GM12878 (cell line): ENCODE data around the gene DNAJB11. TPM values are rescaled to one million over a fixed set of nuclear protein-coding genes. Genes with fewer than 3 reads are reported as not detected.
A peak's percentile ranks its signal among the peaks of the same experiment; 100 is the strongest.

Source experiments
- ATAC-seq: fragments of 200-7000 bp; cut with Tn5 transposase; 3 replicates; pipeline ENCODE4 v1.9.1; 2020; ENCODE audit warnings: mild to moderate bottlenecking, moderate library complexity
- BruUV-seq: library from RNA; stranded (reverse); fragments of 400-500 nt; replicated peaks from 2 replicates; lab custom pipeline; 2021; lab: Mats Ljungman, UMichigan
- CTCF ChIA-PET: fragments of 300-600 bp; sonication (Branson Sonifier 250); formaldehyde crosslinking; extraction: SDS; loops from one replicate; lab custom pipeline; 2021; ENCODE audit warnings: inconsistent platforms; lab: Yijun Ruan, JAX
- POLR2A ChIA-PET: fragments of 350-600 bp; formaldehyde crosslinking; extraction: SDS; loops from one replicate; lab custom pipeline; 2021; ENCODE audit warnings: inconsistent platforms; lab: Charles Lee
- RAD21 ChIA-PET: fragments of 300-600 bp; sonication (Branson Sonifier 250); formaldehyde crosslinking; loops from one replicate; lab custom pipeline; 2023; ENCODE audit warnings: antibody characterized with exemption; ENCODE audit not compliant: unreplicated experiment; lab: Charles Lee
- SMC1A ChIA-PET: fragments of 300-600 bp; sonication (Branson Sonifier 250); formaldehyde crosslinking; loops from one replicate; lab custom pipeline; 2023; ENCODE audit not compliant: unreplicated experiment, uncharacterized antibody; lab: Charles Lee
- DNase-seq: peaks from one replicate; pipeline ENCODE4 v3.0.0-alpha.2; 2011; ENCODE audit warnings: low read depth, low spot score
- FAIRE-seq: peaks from 3 replicates; lab custom pipeline; 2011; peaks lifted over from hg19 to GRCh38; lab: Jason Lieb, UNC
- H2AFZ ChIP-seq: 2 replicates; pipeline ENCODE4 v1.6.0; 2011; ENCODE audit warnings: low read depth, low read length, control low read depth; ENCODE audit not compliant: control insufficient read depth
- H3K27ac ChIP-seq: 2 replicates; pipeline ENCODE4 v1.5.1; 2011; ENCODE audit warnings: control low read depth; ENCODE audit not compliant: control insufficient read depth, insufficient read depth
- H3K27me3 ChIP-seq, 2 experiments: replicated peaks in 1 of 2; 2 replicates each; pipeline versions ENCODE4 v1.6.0 to v1.6.1; 2011; ENCODE audit warnings: low read length in 1 of 2; ENCODE audit not compliant: control insufficient read depth in 2 of 2, insufficient read depth in 2 of 2
- H3K36me3 ChIP-seq, 2 experiments: 2 replicates each; pipeline ENCODE4 v1.5.1; 2011; ENCODE audit warnings: low read length in 1 of 2; ENCODE audit not compliant: control insufficient read depth in 2 of 2, insufficient read depth in 2 of 2
- H3K4me1 ChIP-seq: 2 replicates; pipeline ENCODE4 v1.6.1; 2011; ENCODE audit warnings: mild to moderate bottlenecking, low read length, moderate library complexity, mixed read lengths; ENCODE audit not compliant: control insufficient read depth, insufficient read depth
- H3K4me2 ChIP-seq: 2 replicates; pipeline ENCODE4 v1.6.0; 2011; ENCODE audit warnings: control low read depth; ENCODE audit not compliant: control insufficient read depth, insufficient read depth
- H3K4me3 ChIP-seq: fragments of 200-600 bp; sonication (generic); 2 replicates; pipeline ENCODE4 v1.5.1; 2016
- H3K79me2 ChIP-seq: 2 replicates; pipeline ENCODE4 v1.6.0; 2011; ENCODE audit warnings: low read length; ENCODE audit not compliant: control insufficient read depth, insufficient read depth
- H3K9ac ChIP-seq: 2 replicates; pipeline ENCODE4 v1.8.0; 2011; ENCODE audit warnings: low read length, control low read depth, mixed read lengths; ENCODE audit not compliant: control insufficient read depth, insufficient read depth
- H3K9me3 ChIP-seq: replicated peaks from 3 replicates; pipeline ENCODE4 v1.5.1; 2011; ENCODE audit warnings: mild to moderate bottlenecking, low read length; ENCODE audit not compliant: control insufficient read depth, insufficient read depth
- H4K20me1 ChIP-seq: 2 replicates; pipeline ENCODE4 v1.6.0; 2011; ENCODE audit not compliant: control insufficient read depth, insufficient read depth
- CHD4 ChIP-seq: fragments of 200-600 bp; sonication (generic); IDR thresholded peaks from 2 replicates; pipeline ENCODE4 v1.6.1; 2016; ENCODE audit warnings: mild to moderate bottlenecking
- IRF4 ChIP-seq: IDR thresholded peaks from 2 replicates; pipeline ENCODE4 v1.6.1; 2011; ENCODE audit warnings: low read depth, low read length
- MLLT1 ChIP-seq: fragments of 450-650 bp; IDR thresholded peaks from 2 replicates; pipeline ENCODE4 v1.6.1; 2016; ENCODE audit warnings: mild to moderate bottlenecking
- NBN ChIP-seq: fragments of 450-650 bp; IDR thresholded peaks from 2 replicates; pipeline ENCODE4 v1.6.1; 2016
- NRF1 ChIP-seq: conservative IDR thresholded peaks from 2 replicates; pipeline ENCODE4 v1.6.1; 2011; ENCODE audit warnings: mild to moderate bottlenecking, low read depth, low read length, improper control_type of control experiment
- SP1 ChIP-seq: IDR thresholded peaks from one replicate; pipeline ENCODE4 v1.6.1; 2011; ENCODE audit warnings: low read depth, low read length
- STAT3 ChIP-seq: IDR thresholded peaks from 2 replicates; pipeline ENCODE4 v1.6.1; 2011; ENCODE audit warnings: low read depth, low read length, improper control_type of control experiment
- WGBS: methylation state at CpG from one replicate; pipeline ENCODE4 v1.1.6; 2016; ENCODE audit warnings: low lambda C conversion rate; ENCODE audit not compliant: insufficient replicate concordance, insufficient coverage; ENCODE audit errors: missing lambda C conversion rate; 5-methylcytosine and 5-hydroxymethylcytosine counted together
- in situ Hi-C: fragments of 300-500 bp; cut with MboI; formaldehyde crosslinking; loops from 9 replicates; pipeline ENCODE4 v1.14.3; 2018; ENCODE audit warnings: mixed read lengths
- intact Hi-C: fragments of 100-400 bp; cut with micrococcal nuclease; formaldehyde crosslinking; loops from one replicate; pipeline ENCODE4 v1.14.2; 2022; ENCODE audit not compliant: unreplicated experiment
- polyA plus RNA-seq, 11 experiments: library from polyadenylated mRNA; depleted of rRNA in 4 of 11; unstranded in 6 of 11; stranded (reverse) in 5 of 11; fragments of >200 nt; fragmentation: Nextera tagmentation in 4 of 11; fragmentation: Illumina TruSeq in 1 of 11; extraction: Ambion mirVana in 4 of 11; extraction: Trizol in 1 of 11; gene quantifications; 1 replicate in 1 of 11; 2 replicates in 10 of 11; pipeline versions ENCODE4 v1.2.1 to v1.2.3, GENCODE V29; 2011 to 2016; ENCODE audit warnings: inconsistent platforms in 2 of 11, missing spikeins in 2 of 11, low read depth in 1 of 11
- total RNA-seq, 4 experiments: library from RNA; depleted of rRNA in 3 of 4; stranded (reverse); fragments of >200 nt in 3 of 4; fragmentation: Illumina TruSeq in 1 of 4; extraction: Trizol in 1 of 4; gene quantifications; 2 replicates each; pipeline versions ENCODE4 v1.2.1 to v1.2.3, GENCODE V29; 2013 to 2021

The DNAJB11 gene
- total and polyA plus RNA-seq, 10 of the 15 experiments (the other 5 are each of a cell fraction or from before 2014, with no cell fraction given) = 16.2 to 135 (median 57.8) TPM

DNA sequence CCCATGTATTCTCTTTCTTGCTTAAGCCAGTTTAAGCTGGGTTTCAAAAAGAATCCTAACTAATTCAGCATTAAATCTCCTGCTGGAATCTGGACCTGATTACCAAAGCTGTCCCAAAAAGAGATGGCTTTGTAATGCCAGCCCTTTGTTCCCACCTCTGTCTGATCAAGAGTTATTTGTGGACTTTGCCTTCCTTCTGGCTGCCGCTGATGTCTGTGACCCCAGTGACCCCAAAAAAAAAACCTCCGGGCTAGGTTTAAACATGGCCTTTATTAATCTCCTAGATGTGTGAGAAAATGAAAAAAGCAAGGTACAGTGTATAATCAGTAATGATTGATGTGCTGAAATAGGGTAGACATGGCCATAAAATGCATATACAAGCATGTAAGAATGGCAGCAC lies 47.1 kb upstream of the DNAJB11 start:
- no peaks in the 10 kb centered on the region; a peak in 1 of 4 replicates for H3K36me3 ChIP-seq
- H3K9ac ChIP-seq = no peak overlapping the region
- no peaks in the 10 kb centered on the region; the same call in 2 of the 3 replicates for H3K9me3 ChIP-seq
- no peaks in the 10 kb centered on the region for H3K27me3 ChIP-seq
- H2AFZ ChIP-seq = no peak overlapping the region
- ChIA-PET RAD21 (interaction anchor here (9.3 kb wide), 1 partner anchor 13 kb away, joined by 224 read pairs; no protein-coding TSS in a partner anchor), POLR2A (interaction anchor here (1.2 to 1.8 kb wide), 4 partner anchors 10 to 15 kb away, joined by 3 to 11 read pairs (median 6); no protein-coding TSS in a partner anchor), SMC1A (interaction anchor here (1.6 to 15.9 kb wide), 2 partner anchors 10 to 14 kb away, joined by 5 to 429 read pairs; no protein-coding TSS in a partner anchor), CTCF (interaction anchor here (14.1 kb wide), 1 partner anchor 14 kb away, joined by 282 read pairs; no protein-coding TSS in a partner anchor)
- H3K4me2 ChIP-seq = no peak overlapping the region
- DNase-seq (no peak), ATAC-seq (no peak), FAIRE-seq (no peak)
- peaks cover 60% of the 10 kb centered on the region for H3K4me1 ChIP-seq
- in situ Hi-C loops = no loop called here
- 61% methylated on average over 2 of the region's 2 CpGs for WGBS
- no peak overlapping the region for H3K27ac ChIP-seq
- H3K79me2 ChIP-seq = no peaks in the 10 kb centered on the region
- H3K4me3 ChIP-seq = no peak overlapping the region
- intact Hi-C loops = loop anchor here (10.0 kb wide), 1 partner anchor 501 kb away; no protein-coding TSS in a partner anchor
- no peaks in the 10 kb centered on the region for H4K20me1 ChIP-seq
- no TSS peak for BruUV-seq
- TF ChIP-seq NRF1 = no peak
- TF ChIP-seq IRF4 = no peak
- no peak for TF ChIP-seq CHD4

GRCh38 chr3:186524616-186525015 lies 45.9 kb upstream of the DNAJB11 start:
- ChIA-PET RAD21 (interaction anchor here (1.0 to 6.5 kb wide), 3 partner anchors 11 to 15 kb away, joined by 3 to 80 read pairs (median 61); no protein-coding TSS in a partner anchor), SMC1A (interaction anchor here (0.7 to 15.9 kb wide), 5 partner anchors 8 to 283 kb away, joined by 4 to 429 read pairs (median 7); no protein-coding TSS in a partner anchor), POLR2A (interaction anchor here (1.1 kb wide), 1 partner anchor 10 kb away, joined by 7 read pairs; no protein-coding TSS in a partner anchor), CTCF (interaction anchor here (2.4 to 14.1 kb wide), 3 partner anchors 13 to 266 kb away, joined by 5 to 282 read pairs (median 16); no protein-coding TSS in a partner anchor)
- BruUV-seq = no TSS peak
- in situ Hi-C loops = no loop called here
- no peak overlapping the region for H3K4me3 ChIP-seq
- ATAC-seq = no peak
- H3K79me2 ChIP-seq = no peaks in the 10 kb centered on the region
- TF ChIP-seq NBN (0 out of 2 replicates have a peak, but pooled peaks have one; percentile 16), SP1 (no peak), MLLT1 (0 out of 2 replicates have a peak, but pooled peaks have one; percentile 31), STAT3 (no peak)
- no peak overlapping the region for H3K9ac ChIP-seq
- H3K27me3 ChIP-seq = no peaks in the 10 kb centered on the region
- FAIRE-seq = no peak
- no peak for DNase-seq
- peaks cover 55% of the 10 kb centered on the region for H3K4me1 ChIP-seq
- H3K27ac ChIP-seq = 0 out of 2 replicates have a peak overlapping the region, but pooled peaks have one; percentile 20
- no peaks in the 10 kb centered on the region for H4K20me1 ChIP-seq
- H2AFZ ChIP-seq = no peak overlapping the region
- 0 out of 2 replicates have a peak overlapping the region, but pooled peaks have one; percentile 13 for H3K4me2 ChIP-seq
- no peaks in the 10 kb centered on the region; the same call in 2 of the 3 replicates for H3K9me3 ChIP-seq
- intact Hi-C loops = loop anchor here (10.0 kb wide), 1 partner anchor 500 kb away; no protein-coding TSS in a partner anchor
- no peaks in the 10 kb centered on the region; a peak in 1 of 4 replicates for H3K36me3 ChIP-seq
- whole genome bisulfite sequencing = 90% methylated on average over 6 of the region's 6 CpGs
